ENCODE results near the gene RAB12. TPM values are rescaled to one million over a fixed set of nuclear protein-coding genes. Genes with fewer than 3 reads are reported as not detected.

RAB12 gene
- total RNA-seq, 8 experiments from 2014 or later, result 18.5 to 70.6 (median 28.2) TPM

GRCh38 chr18:8684577-8684976, 75.3 kb downstream of the RAB12 start:
- no peak overlapping the region for H3K27ac ChIP-seq
- H3K4me3 ChIP-seq, result no peak overlapping the region
- WGBS, 10 experiments, result 80 to 100% (median 86%) methylated on average over 1 to 3 of the region's 7 CpGs; no CpG with 5 or more reads in 7 of the 10 experiments
- in situ Hi-C loops (cut with MboI; ENCODE audit: low pct_unique_long_range_greater_than_20kb in 2 of 9, low sequenced_read_pairs in 9 of 9, unreplicated experiment in 9 of 9), result no loop called here
- ATAC-seq (replicated peaks in 6 of 8), result no peak
- peaks cover 12 to 28% of the 10 kb centered on the region in 2 donors for H3K4me1 ChIP-seq (replicated peaks in 1 of 2)

- peak in 7 of 8 experiments; percentile 47 to 97 (median 63) for ATAC-seq (replicated peaks in 6 of 8)
- H3K4me3 ChIP-seq, result no peak overlapping the region
- H3K4me1 ChIP-seq (replicated peaks in 1 of 2), result peaks cover 12 to 31% of the 10 kb centered on the region in 2 donors
- no peak overlapping the region for H3K27ac ChIP-seq
- in situ Hi-C loops (cut with MboI; ENCODE audit: low pct_unique_long_range_greater_than_20kb in 2 of 9, low sequenced_read_pairs in 9 of 9, unreplicated experiment in 9 of 9), result no loop called here
- 10 to 100% (median 61%) methylated on average over 1 to 10 of the region's 13 CpGs; no CpG with 5 or more reads in 2 of the 10 experiments for WGBS, 10 experiments
Measured at GRCh38 chr18:8685141-8685913, 76.1 kb downstream of the RAB12 start.

GRCh38 chr18:8685914-8686216, 76.6 kb downstream of the RAB12 start:
- Histone ChIP-seq H3K27ac (no peak overlapping the region), H3K4me3 (no peak overlapping the region), H3K4me1 (replicated peaks in 1 of 2) (peaks cover 12 to 31% of the 10 kb centered on the region in 2 donors)
- WGBS, 10 experiments, result 76 to 100% (median 87%) methylated on average over 3 to 6 of the region's 8 CpGs; no CpG with 5 or more reads in 4 of the 10 experiments
- ATAC-seq (replicated peaks in 6 of 8), result no peak
- in situ Hi-C loops (cut with MboI; ENCODE audit: low pct_unique_long_range_greater_than_20kb in 2 of 9, low sequenced_read_pairs in 9 of 9, unreplicated experiment in 9 of 9), result no loop called here

GRCh38 chr18:8686611-8687010, 77.4 kb downstream of the RAB12 start:
- Histone ChIP-seq H3K4me3 (no peak overlapping the region), H3K27ac (no peak overlapping the region), H3K4me1 (replicated peaks in 1 of 2) (peaks cover 12 to 31% of the 10 kb centered on the region in 2 donors)
- in situ Hi-C loops (cut with MboI; ENCODE audit: low pct_unique_long_range_greater_than_20kb in 2 of 9, low sequenced_read_pairs in 9 of 9, unreplicated experiment in 9 of 9), result no loop called here
- 16 to 95% (median 75%) methylated on average over 1 to 5 of the region's 6 CpGs for WGBS, 10 experiments
- ATAC-seq (replicated peaks in 6 of 8), result peak in 3 of 8 experiments; percentile 42 to 58 (median 53)

GRCh38 chr18:8688216-8688800, 79.1 kb downstream of the RAB12 start:
- 37 to 94% (median 83%) methylated on average over 1 to 8 of the region's 8 CpGs; no CpG with 5 or more reads in 1 of the 10 experiments for WGBS, 10 experiments
- no peak overlapping the region for H3K27ac ChIP-seq
- ATAC-seq (replicated peaks in 6 of 8), result no peak
- in situ Hi-C loops (cut with MboI; ENCODE audit: low pct_unique_long_range_greater_than_20kb in 2 of 9, low sequenced_read_pairs in 9 of 9, unreplicated experiment in 9 of 9), result no loop called here
- H3K4me1 ChIP-seq (replicated peaks in 1 of 2), result peaks cover 12 to 31% of the 10 kb centered on the region in 2 donors
- no peak overlapping the region for H3K4me3 ChIP-seq

- Histone ChIP-seq H3K27ac (no peak overlapping the region), H3K4me3 (no peak overlapping the region), H3K4me1 (replicated peaks in 1 of 2) (peaks cover 12 to 31% of the 10 kb centered on the region in 2 donors)
- no peak for ATAC-seq (replicated peaks in 6 of 8)
- 73 to 100% (median 100%) methylated on average over 1 to 8 of the region's 8 CpGs; no CpG with 5 or more reads in 5 of the 10 experiments for WGBS, 10 experiments
- in situ Hi-C loops (cut with MboI; ENCODE audit: low pct_unique_long_range_greater_than_20kb in 2 of 9, low sequenced_read_pairs in 9 of 9, unreplicated experiment in 9 of 9), result no loop called here
Measured at GRCh38 chr18:8688816-8689215, 79.6 kb downstream of the RAB12 start.

Other genes starting within 250 kb of the RAB12 start
- 10 to 100 TPM; 10.4 to 35.6 (median 15.6) TPM for gene MTCL1, start 96.1 kb downstream of the RAB12 start, total RNA-seq